HepG2 (cell line): ENCODE results near the gene OASL. TPM values are rescaled to one million over a fixed set of nuclear protein-coding genes. Genes with fewer than 3 reads are reported as not detected.

Source experiments
- ATAC-seq: fragments of 200-7000 bp; cut with Tn5 transposase; 3 replicates; pipeline ENCODE4 v1.9.1; 2020; ENCODE audit warnings: mild to moderate bottlenecking, moderate library complexity
- BruUV-seq: library from RNA; stranded (reverse); fragments of 400-500 nt; replicated peaks from 2 replicates; lab custom pipeline; 2021; lab: Mats Ljungman, UMichigan
- CTCF ChIA-PET: fragments of 300-600 bp; formaldehyde crosslinking; extraction: SDS; loops from one replicate; lab custom pipeline; 2021; ENCODE audit warnings: low total read pairs, inconsistent platforms, low intra/inter-chr PET ratio; lab: Yijun Ruan, JAX
- POLR2A ChIA-PET: fragments of 350-600 bp; sonication (Branson Sonifier 250); formaldehyde crosslinking; loops from one replicate; lab custom pipeline; 2020; ENCODE audit warnings: antibody characterized with exemption, inconsistent platforms; lab: Yijun Ruan, JAX
- DNase-seq: peaks from one replicate; pipeline ENCODE4 v3.0.0-alpha.2; 2015; ENCODE audit warnings: low spot score
- FAIRE-seq: peaks from 3 replicates; lab custom pipeline; 2011; peaks lifted over from hg19 to GRCh38; lab: Jason Lieb, UNC
- H2AFZ ChIP-seq: one replicate; pipeline ENCODE4 v1.6.1; 2011; ENCODE audit warnings: low read length, inconsistent platforms
- H3K27ac ChIP-seq: fragments of 300-600 bp; 3 replicates; pipeline ENCODE4 v1.8.0; 2011; ENCODE audit warnings: mixed run types, mild to moderate bottlenecking, mixed read lengths, low read length, inconsistent platforms; ENCODE audit not compliant: insufficient read depth; ENCODE audit errors: extremely low read length
- H3K27me3 ChIP-seq, 2 experiments: fragments of 200-600 bp in 1 of 2; 2 replicates in 1 of 2; 3 replicates in 1 of 2; pipeline versions ENCODE4 v1.6.0 to v1.8.0; 2011; ENCODE audit warnings: low read length in 2 of 2, mild to moderate bottlenecking in 2 of 2, moderate library complexity in 2 of 2, inconsistent platforms in 1 of 2; ENCODE audit not compliant: insufficient read depth in 2 of 2, control insufficient read depth in 1 of 2
- H3K36me3 ChIP-seq, 2 experiments: fragments of 200-600 bp in 1 of 2; replicated peaks in 1 of 2; 2 replicates in 1 of 2; 3 replicates in 1 of 2; pipeline versions ENCODE4 v1.5.1 to v1.8.0; 2011; ENCODE audit warnings: low read length in 2 of 2, inconsistent platforms in 1 of 2; ENCODE audit not compliant: insufficient read depth in 2 of 2, control insufficient read depth in 1 of 2
- H3K4me1 ChIP-seq: 2 replicates; pipeline ENCODE4 v1.5.1; 2012; ENCODE audit warnings: low read length, inconsistent platforms; ENCODE audit not compliant: insufficient read depth
- H3K4me2 ChIP-seq: 2 replicates; pipeline ENCODE4 v1.6.0; 2011; ENCODE audit warnings: low read depth, low read length, inconsistent platforms
- H3K4me3 ChIP-seq, 3 experiments: fragments of 200-600 bp in 1 of 3; sonication (generic), shearing (Covaris generic) in 1 of 3; replicated peaks in 1 of 3; 2 replicates each; pipeline ENCODE4 v1.5.1; 2011 to 2016; ENCODE audit warnings: low read length in 3 of 3, inconsistent platforms in 2 of 3, low read depth in 2 of 3, mild to moderate bottlenecking in 2 of 3, control low read depth in 1 of 3, mixed read lengths in 1 of 3; ENCODE audit not compliant: insufficient read depth in 1 of 3
- H3K79me2 ChIP-seq: one replicate; pipeline ENCODE4 v1.6.1; 2011; ENCODE audit warnings: low read length, inconsistent platforms; ENCODE audit not compliant: insufficient read depth
- H3K9ac ChIP-seq: 2 replicates; pipeline ENCODE4 v1.6.0; 2011; ENCODE audit warnings: mild to moderate bottlenecking, low read depth, low read length, inconsistent platforms; ENCODE audit not compliant: insufficient read depth
- H3K9me3 ChIP-seq: 2 replicates; pipeline ENCODE4 v1.5.1; 2012; ENCODE audit warnings: mild to moderate bottlenecking, low read length
- H4K20me1 ChIP-seq: 2 replicates; pipeline ENCODE4 v1.6.0; 2011; ENCODE audit warnings: inconsistent platforms, mild to moderate bottlenecking, low read length, moderate library complexity; ENCODE audit not compliant: insufficient read depth
- ATF5 ChIP-seq: sonication (generic); formaldehyde crosslinking; IDR thresholded peaks from 2 replicates; pipeline ENCODE4 v1.4.0; 2020; ENCODE audit warnings: mild to moderate bottlenecking, low read depth, missing genetic modification reagents
- BRD4 ChIP-seq: sonication (generic); formaldehyde crosslinking; IDR thresholded peaks from 2 replicates; pipeline ENCODE4 v1.4.0; 2020; ENCODE audit warnings: missing genetic modification reagents
- DPF2 ChIP-seq: sonication (generic); formaldehyde crosslinking; IDR thresholded peaks from 2 replicates; pipeline ENCODE4 v1.4.0; 2020; ENCODE audit warnings: mild to moderate bottlenecking, low read depth, missing genetic modification reagents, borderline replicate concordance
- FOXO1 ChIP-seq: sonication (generic); formaldehyde crosslinking; IDR thresholded peaks from 2 replicates; pipeline ENCODE4 v1.4.0; 2020; ENCODE audit warnings: missing genetic modification reagents
- MYNN ChIP-seq: sonication (generic); formaldehyde crosslinking; IDR thresholded peaks from 2 replicates; pipeline ENCODE4 v1.4.0; 2020; ENCODE audit warnings: mild to moderate bottlenecking, low read depth, missing genetic modification reagents
- PBX2 ChIP-seq: IDR thresholded peaks from 2 replicates; pipeline ENCODE4 v1.6.1; 2016; ENCODE audit warnings: control low read depth
- PHF5A ChIP-seq: IDR thresholded peaks from one replicate; pipeline ENCODE4 v1.6.1; 2018; ENCODE audit warnings: low read depth, missing genetic modification reagents; ENCODE audit not compliant: unreplicated experiment
- POLR2G ChIP-seq: fragments of 200-400 bp; formaldehyde crosslinking; IDR thresholded peaks from 2 replicates; pipeline ENCODE4 v1.6.1; 2018; ENCODE audit warnings: mild to moderate bottlenecking, low read depth, low read length, moderate library complexity
- SCMH1 ChIP-seq: sonication (generic); formaldehyde crosslinking; IDR thresholded peaks from 2 replicates; pipeline ENCODE4 v1.9.0; 2021; ENCODE audit warnings: missing genetic modification reagents, mild to moderate bottlenecking, borderline replicate concordance
- SMAD1 ChIP-seq: sonication (generic); formaldehyde crosslinking; IDR thresholded peaks from 2 replicates; pipeline ENCODE4 v1.4.0; 2020; ENCODE audit warnings: missing genetic modification reagents, low read depth, mild to moderate bottlenecking, borderline replicate concordance
- ZBTB8A ChIP-seq: sonication (generic); formaldehyde crosslinking; IDR thresholded peaks from 2 replicates; pipeline ENCODE4 v1.4.0; 2020; ENCODE audit warnings: mild to moderate bottlenecking, low read depth, missing genetic modification reagents, borderline replicate concordance
- ZKSCAN5 ChIP-seq: sonication (generic); formaldehyde crosslinking; IDR thresholded peaks from 2 replicates; pipeline ENCODE4 v1.5.1; 2020; ENCODE audit warnings: mild to moderate bottlenecking, missing genetic modification reagents
- ZNF101 ChIP-seq: sonication (generic); formaldehyde crosslinking; IDR thresholded peaks from 2 replicates; pipeline ENCODE4 v1.4.0; 2020; ENCODE audit warnings: mild to moderate bottlenecking, low read depth, missing genetic modification reagents, borderline replicate concordance
- ZNF543 ChIP-seq: sonication (generic); formaldehyde crosslinking; IDR thresholded peaks from 2 replicates; pipeline ENCODE4 v1.4.0; 2020; ENCODE audit warnings: mild to moderate bottlenecking, missing genetic modification reagents
- ZNF644 ChIP-seq: IDR thresholded peaks from 2 replicates; pipeline ENCODE4 v1.6.1; 2016; ENCODE audit warnings: low read depth
- ZNF770 ChIP-seq: sonication (generic); formaldehyde crosslinking; IDR thresholded peaks from 2 replicates; pipeline ENCODE4 v1.5.0; 2020; ENCODE audit warnings: mild to moderate bottlenecking, missing genetic modification reagents
- WGBS: methylation state at CpG from one replicate; pipeline ENCODE4 v1.1.6; 2017; ENCODE audit warnings: low lambda C conversion rate; 5-methylcytosine and 5-hydroxymethylcytosine counted together
- in situ Hi-C: cut with HindIII; loops from 2 replicates; pipeline ENCODE4 v1.10.0; 2017; ENCODE audit warnings: low pct_unique_long_range_greater_than_20kb; ENCODE audit not compliant: extremely low pct_ligation_motif_present
- intact Hi-C: fragments of 100-400 bp; cut with micrococcal nuclease; formaldehyde crosslinking; loops from one replicate; pipeline ENCODE4 v1.10.0; 2022; ENCODE audit not compliant: unreplicated experiment
- polyA plus RNA-seq, 8 experiments: library from polyadenylated mRNA; depleted of rRNA in 3 of 8; stranded (reverse) in 7 of 8; unstranded in 1 of 8; fragments of >200 nt; fragmentation: Illumina TruSeq in 4 of 8; extraction: Trizol in 4 of 8; gene quantifications; 2 replicates each; pipeline versions ENCODE4 v1.2.1 to v1.2.3, GENCODE V29; 2011 to 2016; ENCODE audit warnings: low read depth in 4 of 8, missing spikeins in 1 of 8, mixed read lengths in 1 of 8; ENCODE audit not compliant: insufficient read depth in 1 of 8
- total RNA-seq, 5 experiments: library from RNA; depleted of rRNA; stranded (reverse); fragments of >200 nt; fragmentation: Illumina TruSeq; extraction: Trizol; gene quantifications; 2 replicates each; pipeline ENCODE4 v1.2.3, GENCODE V29; 2016; ENCODE audit warnings: low read depth in 1 of 5

The OASL gene
- total and polyA plus RNA-seq, 2 of the 13 experiments (the other 11 are each of a cell fraction or from before 2014, with no cell fraction given) = 0.11 to 0.22 TPM

GRCh38 chr12:121087467-121088194 lies 48.6 kb upstream of the OASL start (continued):
- TF ChIP-seq ATF5 = no peak
- TF ChIP-seq SCMH1 = no peak
- no peak for TF ChIP-seq ZBTB8A
- TF ChIP-seq PBX2 (CRISPR knock-in tag) = no peak
- TF ChIP-seq MYNN (CRISPR knock-in tag) = no peak
- no peak for TF ChIP-seq FOXO1 (CRISPR knock-in tag)
- TF ChIP-seq ZNF101 (CRISPR knock-in tag) = no peak
- TF ChIP-seq ZNF543 (CRISPR knock-in tag) = no peak
- TF ChIP-seq, all 625 proteins: peak for 0

- 70% methylated on average over 8 of the region's 8 CpGs for WGBS
- BruUV-seq = no TSS peak
- ATAC-seq (no peak), DNase-seq (no peak), FAIRE-seq (no peak)
- Histone ChIP-seq H3K27ac (no peak overlapping the region), H2AFZ (no peak overlapping the region), H4K20me1 (no peaks in the 10 kb centered on the region), H3K27me3 (peaks cover 3 to 13% of the 10 kb centered on the region in 2 experiments; a peak in 4 of 5 replicates), H3K4me3 (no peak overlapping the region), H3K9me3 (no peaks in the 10 kb centered on the region), H3K79me2 (no peaks in the 10 kb centered on the region), H3K4me1 (peaks cover 55% of the 10 kb centered on the region), H3K36me3 (no peaks in the 10 kb centered on the region), H3K9ac (no peak overlapping the region), H3K4me2 (no peak overlapping the region)
- POLR2A ChIA-PET = no interaction called here
- no peak for TF ChIP-seq ZKSCAN5
- no peak for TF ChIP-seq BRD4 (CRISPR knock-in tag)
- TF ChIP-seq DPF2 = no peak
- no peak for TF ChIP-seq ZNF644 (CRISPR knock-in tag)
- no peak for TF ChIP-seq ZNF770
- no peak for TF ChIP-seq PHF5A (CRISPR knock-in tag)
- no peak for TF ChIP-seq SMAD1 (CRISPR knock-in tag)
- TF ChIP-seq POLR2G = no peak
- in situ Hi-C loops (no loop called here), intact Hi-C loops (no loop called here)
- CTCF ChIA-PET = no interaction called here
Observed at GRCh38 chr12:121086781-121087295, 47.8 kb upstream of the OASL start.
